ENCODE data around the gene RABGAP1L. TPM values are rescaled to one million over a fixed set of nuclear protein-coding genes. Genes with fewer than 3 reads are reported as not detected.

RABGAP1L gene
- total RNA-seq, 1 donor from 2014 or later, result 48.5 TPM

DNA sequence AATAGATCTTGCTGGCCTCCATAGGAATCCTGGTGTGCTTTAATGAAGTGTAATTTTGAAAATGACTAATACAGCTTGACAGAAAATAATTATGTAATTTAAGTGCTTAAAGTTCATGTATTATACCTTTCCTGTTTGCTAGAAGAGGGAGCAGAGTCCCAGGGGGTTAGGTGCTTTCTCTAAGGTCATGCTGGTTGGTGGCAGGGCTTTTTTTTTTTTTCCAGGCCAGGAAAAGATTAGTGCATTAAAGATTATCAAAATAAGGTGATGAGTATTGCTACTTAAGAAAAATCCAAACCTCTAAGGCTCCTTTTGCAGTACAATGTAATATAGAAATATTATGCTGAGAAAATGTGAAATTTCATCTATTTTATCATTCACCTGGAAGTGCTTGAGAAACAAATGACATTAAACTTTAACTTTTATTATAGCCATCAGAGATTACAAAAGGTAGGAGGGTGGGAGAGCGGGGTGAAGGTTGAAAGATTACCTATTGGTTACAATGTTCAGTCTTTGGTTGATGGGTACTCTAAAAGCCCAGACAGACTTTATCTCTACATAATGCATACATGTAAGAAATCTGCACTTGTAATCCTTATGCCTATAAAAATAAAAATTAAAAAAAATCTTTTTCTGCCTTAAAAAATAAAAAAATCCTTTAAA is 110.8 kb downstream of the RABGAP1L start:
- TF ChIP-seq, protein P1, sequence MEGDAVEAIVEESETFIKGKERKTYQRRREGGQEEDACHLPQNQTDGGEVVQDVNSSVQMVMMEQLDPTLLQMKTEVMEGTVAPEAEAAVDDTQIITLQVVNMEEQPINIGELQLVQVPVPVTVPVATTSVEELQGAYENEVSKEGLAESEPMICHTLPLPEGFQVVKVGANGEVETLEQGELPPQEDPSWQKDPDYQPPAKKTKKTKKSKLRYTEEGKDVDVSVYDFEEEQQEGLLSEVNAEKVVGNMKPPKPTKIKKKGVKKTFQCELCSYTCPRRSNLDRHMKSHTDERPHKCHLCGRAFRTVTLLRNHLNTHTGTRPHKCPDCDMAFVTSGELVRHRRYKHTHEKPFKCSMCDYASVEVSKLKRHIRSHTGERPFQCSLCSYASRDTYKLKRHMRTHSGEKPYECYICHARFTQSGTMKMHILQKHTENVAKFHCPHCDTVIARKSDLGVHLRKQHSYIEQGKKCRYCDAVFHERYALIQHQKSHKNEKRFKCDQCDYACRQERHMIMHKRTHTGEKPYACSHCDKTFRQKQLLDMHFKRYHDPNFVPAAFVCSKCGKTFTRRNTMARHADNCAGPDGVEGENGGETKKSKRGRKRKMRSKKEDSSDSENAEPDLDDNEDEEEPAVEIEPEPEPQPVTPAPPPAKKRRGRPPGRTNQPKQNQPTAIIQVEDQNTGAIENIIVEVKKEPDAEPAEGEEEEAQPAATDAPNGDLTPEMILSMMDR (IDR thresholded peaks at IDR 0.05; ENCODE audit: unreplicated experiment), result no peak
- peaks cover 10% of the 10 kb centered on the region for H3K4me1 Mint-ChIP-seq
- H3K27ac Mint-ChIP-seq, result no peak overlapping the region
- no peak overlapping the region for H3K4me3 Mint-ChIP-seq
- no peak for DNase-seq (ENCODE audit: low spot score in 2 of 2, unreplicated experiment in 2 of 2)
- no peaks in the 10 kb centered on the region for H3K9me3 Mint-ChIP-seq
- no peaks in the 10 kb centered on the region for H3K36me3 Mint-ChIP-seq
- H3K27me3 Mint-ChIP-seq (ENCODE audit: low read depth), result no peaks in the 10 kb centered on the region

DNA sequence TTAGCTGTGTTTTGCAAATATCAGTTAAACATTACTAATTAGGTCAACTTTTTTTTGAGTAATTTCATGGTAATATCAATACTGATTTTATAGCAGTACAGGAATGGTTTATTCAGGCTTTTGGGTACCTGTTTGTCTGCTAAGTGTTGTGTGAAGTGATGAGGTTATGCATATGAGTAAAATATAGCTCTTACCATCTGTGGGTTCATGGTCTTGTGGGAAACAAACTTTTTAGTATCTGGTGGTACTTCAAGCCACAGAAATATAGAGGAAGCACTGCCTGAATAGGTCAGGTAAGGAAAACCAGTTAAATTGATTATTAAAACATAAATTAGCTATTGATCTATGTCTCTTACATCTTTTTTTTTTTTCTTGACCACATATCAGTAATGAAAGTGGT is 113.9 kb downstream of the RABGAP1L start:
- TF ChIP-seq, protein P1 (IDR thresholded peaks at IDR 0.05; ENCODE audit: unreplicated experiment), result no peak
- Mint-ChIP-seq H3K4me3 (no peak overlapping the region), H3K27ac (no peak overlapping the region), H3K27me3 (ENCODE audit: low read depth) (no peaks in the 10 kb centered on the region), H3K4me1 (no peaks in the 10 kb centered on the region), H3K36me3 (no peaks in the 10 kb centered on the region), H3K9me3 (no peaks in the 10 kb centered on the region)
- DNase-seq (ENCODE audit: low spot score in 2 of 2, unreplicated experiment in 2 of 2), result no peak

DNA sequence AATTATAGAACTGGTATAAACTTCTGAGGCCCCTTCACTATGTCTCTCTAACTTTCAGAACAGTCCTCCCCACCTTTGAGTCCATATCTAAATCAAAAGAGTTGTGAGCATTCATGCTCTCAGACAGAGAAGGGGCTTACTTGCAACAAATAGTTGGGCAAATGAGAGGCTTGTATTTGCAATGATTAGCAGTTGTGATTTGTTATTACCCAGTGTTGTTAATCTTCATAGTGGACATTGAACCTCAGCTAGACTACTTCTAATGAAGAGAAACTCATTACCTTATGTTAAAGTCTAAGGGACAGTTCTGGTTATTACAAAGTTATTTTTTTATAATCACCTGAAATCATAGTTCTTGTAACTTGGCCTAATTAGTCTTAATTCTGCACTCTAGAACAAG is 114.5 kb downstream of the RABGAP1L start:
- Mint-ChIP-seq H3K4me1 (no peaks in the 10 kb centered on the region), H3K4me3 (no peak overlapping the region), H3K27ac (no peak overlapping the region), H3K9me3 (no peaks in the 10 kb centered on the region), H3K36me3 (no peaks in the 10 kb centered on the region), H3K27me3 (ENCODE audit: low read depth) (no peaks in the 10 kb centered on the region)
- no peak for DNase-seq (ENCODE audit: low spot score in 2 of 2, unreplicated experiment in 2 of 2)
- TF ChIP-seq, protein P1 (IDR thresholded peaks at IDR 0.05; ENCODE audit: unreplicated experiment), result no peak

DNA sequence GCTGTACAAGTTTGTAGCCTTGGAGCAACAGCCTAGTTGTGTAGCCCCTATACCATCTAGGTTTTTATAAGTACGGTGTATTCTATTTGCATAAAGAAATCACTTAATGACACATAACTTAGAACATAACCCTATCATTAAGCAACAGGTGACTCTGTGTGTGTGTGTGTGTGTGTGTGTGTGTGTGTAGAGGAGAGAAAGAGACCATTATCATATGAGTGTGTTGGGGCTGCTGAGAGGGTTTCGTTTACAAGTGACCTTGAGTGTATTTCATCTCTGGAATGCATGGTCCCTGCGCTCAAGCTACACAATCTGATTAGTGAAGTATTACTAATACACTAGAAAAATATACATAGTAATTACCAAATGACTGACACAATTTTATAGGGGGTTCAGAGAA is 115.1 kb downstream of the RABGAP1L start:
- no peak for DNase-seq (ENCODE audit: low spot score in 2 of 2, unreplicated experiment in 2 of 2)
- H3K4me1 Mint-ChIP-seq, result no peaks in the 10 kb centered on the region
- no peaks in the 10 kb centered on the region for H3K36me3 Mint-ChIP-seq
- H3K27ac Mint-ChIP-seq, result no peak overlapping the region
- H3K4me3 Mint-ChIP-seq, result no peak overlapping the region
- H3K27me3 Mint-ChIP-seq (ENCODE audit: low read depth), result no peaks in the 10 kb centered on the region
- TF ChIP-seq, protein P1 (IDR thresholded peaks at IDR 0.05; ENCODE audit: unreplicated experiment), result no peak
- no peaks in the 10 kb centered on the region for H3K9me3 Mint-ChIP-seq

DNA sequence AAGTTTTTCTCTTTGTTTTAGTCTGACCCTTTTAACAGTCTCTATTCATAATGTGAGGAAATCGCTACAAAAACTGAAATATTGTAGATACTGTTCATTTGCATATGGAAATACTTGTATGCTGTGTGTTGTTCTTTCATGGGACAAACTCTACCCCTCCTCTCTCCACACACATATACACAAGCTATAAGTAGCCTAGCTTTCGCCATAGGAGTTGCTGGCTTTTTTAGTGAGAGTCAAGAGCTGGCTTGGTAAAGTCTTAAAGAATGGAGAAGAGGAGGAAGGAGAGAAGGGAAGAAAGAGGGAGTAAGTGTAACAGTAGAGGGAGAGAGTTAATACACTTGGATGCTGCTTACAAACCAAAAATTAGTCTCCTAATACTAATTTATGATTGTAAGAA is 115.6 kb downstream of the RABGAP1L start:
- Mint-ChIP-seq H3K27me3 (ENCODE audit: low read depth) (no peaks in the 10 kb centered on the region), H3K4me3 (no peak overlapping the region), H3K27ac (no peak overlapping the region), H3K4me1 (no peaks in the 10 kb centered on the region), H3K9me3 (no peaks in the 10 kb centered on the region), H3K36me3 (no peaks in the 10 kb centered on the region)
- TF ChIP-seq, protein P1 (IDR thresholded peaks at IDR 0.05; ENCODE audit: unreplicated experiment), result no peak
- DNase-seq (ENCODE audit: low spot score in 2 of 2, unreplicated experiment in 2 of 2), result no peak

DNA sequence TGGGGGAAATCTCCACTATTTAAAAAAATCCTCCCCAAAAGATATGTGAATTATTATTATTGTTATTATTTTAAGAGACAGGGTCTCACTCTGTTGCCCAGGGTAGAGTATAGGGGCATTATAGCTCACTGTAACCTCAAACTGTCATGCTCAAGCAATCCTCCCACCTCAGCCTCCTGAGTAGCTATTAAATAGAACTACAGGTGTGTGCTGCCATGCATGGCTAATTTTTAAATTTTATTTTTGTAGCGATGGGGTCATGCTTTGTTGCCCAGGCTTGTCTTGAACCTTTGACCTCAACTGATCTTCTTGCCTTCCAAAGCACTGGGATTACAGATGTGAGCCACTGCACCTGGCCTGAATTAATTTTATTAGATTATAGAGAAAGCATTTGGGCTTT is 116.8 kb downstream of the RABGAP1L start:
- Mint-ChIP-seq H3K9me3 (no peaks in the 10 kb centered on the region), H3K27ac (no peak overlapping the region), H3K4me1 (no peaks in the 10 kb centered on the region), H3K36me3 (peaks cover 7% of the 10 kb centered on the region), H3K4me3 (no peak overlapping the region), H3K27me3 (ENCODE audit: low read depth) (no peaks in the 10 kb centered on the region)
- TF ChIP-seq, protein P1 (IDR thresholded peaks at IDR 0.05; ENCODE audit: unreplicated experiment), result no peak
- DNase-seq (ENCODE audit: low spot score in 2 of 2, unreplicated experiment in 2 of 2), result no peak
